Measurements from ENCODE around the gene BLM.

BLM gene

GRCh38 chr15:90857337-90857736 is 140.2 kb downstream of the BLM start:
- no peak for DNase-seq

GRCh38 chr15:90857883-90858443 is 140.8 kb downstream of the BLM start:
- DNase-seq, result no peak

DNA sequence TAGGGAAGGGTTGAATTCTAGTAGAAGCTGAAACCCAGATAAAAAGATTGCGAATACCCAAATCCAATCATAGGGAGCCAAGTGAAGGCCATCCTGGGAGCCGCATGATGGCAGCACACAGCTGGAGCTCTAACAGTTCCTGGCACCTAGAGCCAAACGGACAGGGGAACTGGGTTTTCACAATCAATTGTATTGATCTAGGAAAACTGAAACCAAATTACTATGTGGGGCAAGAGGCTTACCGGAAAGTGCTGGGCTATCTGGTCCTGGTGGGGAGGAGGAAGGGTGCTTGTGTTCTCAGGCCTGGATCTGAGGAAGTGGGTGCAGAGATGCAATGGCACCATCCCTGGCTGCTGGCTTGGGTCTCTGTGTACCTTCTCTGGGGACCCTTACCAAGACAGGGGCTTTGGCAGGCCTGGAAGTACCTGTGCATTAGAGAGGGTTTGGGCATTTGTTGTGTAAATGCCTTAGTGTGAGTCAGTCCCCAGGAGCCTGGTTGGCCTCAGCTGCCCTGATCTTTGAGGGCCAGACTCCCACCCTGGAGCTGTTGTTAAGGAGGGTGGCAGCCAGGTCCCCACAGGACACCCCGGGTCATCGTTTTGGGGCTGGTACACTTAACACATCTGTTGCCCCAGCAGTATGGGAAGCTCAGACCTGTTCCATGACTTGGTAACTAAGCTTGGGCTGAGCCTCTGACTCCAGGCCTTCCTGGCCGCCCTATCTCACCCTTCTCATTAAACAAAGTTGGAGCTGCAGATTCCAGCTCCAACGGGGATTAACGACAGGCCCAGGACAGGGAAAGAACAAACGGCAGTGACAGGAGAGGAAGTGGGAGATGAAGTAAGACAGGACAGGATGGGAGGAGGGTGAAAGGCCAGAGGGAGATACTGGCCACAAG is 142.3 kb downstream of the BLM start:
- no peak for DNase-seq

- DNase-seq, result no peak
Measured at GRCh38 chr15:90860450-90860849, 143.3 kb downstream of the BLM start.

DNA sequence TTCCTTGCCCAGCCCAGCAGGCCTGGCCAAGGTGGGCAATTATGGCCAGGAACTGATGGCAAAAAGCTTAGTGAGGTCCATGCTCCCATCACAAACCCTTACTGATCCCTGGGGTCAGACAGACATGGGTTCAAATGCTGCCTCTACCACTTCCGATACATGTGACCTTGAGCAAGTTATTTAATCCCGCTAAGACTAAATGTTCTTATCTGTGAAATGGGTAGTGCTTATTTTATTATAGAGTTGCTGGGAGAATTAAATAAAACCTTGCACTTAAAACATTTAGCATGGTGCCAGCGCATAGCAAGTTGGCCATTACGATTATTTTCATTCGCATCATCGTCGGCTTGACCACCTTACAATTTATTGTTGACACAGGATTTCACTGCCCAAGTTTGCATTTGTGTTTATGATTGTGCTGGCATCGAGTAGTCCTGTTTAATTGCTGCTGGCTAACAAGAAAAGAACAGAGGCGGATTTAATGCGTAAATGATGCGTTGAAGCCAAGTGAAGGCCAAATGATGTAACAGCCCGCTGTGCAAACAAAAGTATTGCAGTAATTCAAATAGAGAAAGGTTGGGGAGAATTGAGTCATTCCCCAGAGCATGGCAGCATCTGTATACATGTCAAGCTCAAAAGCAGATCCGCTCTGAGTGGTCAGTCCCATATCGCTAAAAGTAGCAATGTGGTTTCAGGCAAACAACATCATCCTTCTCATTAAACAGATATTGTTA is 144.0 kb downstream of the BLM start:
- DNase-seq, result no peak

DNA sequence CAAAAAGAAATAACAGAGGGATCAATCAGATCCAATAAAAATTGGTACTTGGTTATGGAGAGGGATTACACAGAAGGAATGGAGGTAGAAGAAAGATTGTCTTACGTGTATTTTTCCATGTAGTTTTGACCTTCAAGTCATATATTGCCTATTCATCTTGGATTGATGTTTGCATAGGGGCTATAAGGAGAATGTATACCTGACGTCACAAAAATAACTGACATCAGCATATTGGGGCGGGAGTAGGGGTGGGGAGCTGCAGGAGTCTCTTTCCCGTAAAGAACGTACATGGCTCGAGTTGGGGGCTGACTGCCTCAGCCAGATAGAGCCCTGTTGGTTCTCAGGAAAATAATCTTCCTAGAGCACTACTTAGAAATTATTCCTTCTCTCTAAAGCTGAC is 145.3 kb downstream of the BLM start:
- no peak for DNase-seq

GRCh38 chr15:90862964-90863778 is 146.0 kb downstream of the BLM start:
- no peak for DNase-seq

DNA sequence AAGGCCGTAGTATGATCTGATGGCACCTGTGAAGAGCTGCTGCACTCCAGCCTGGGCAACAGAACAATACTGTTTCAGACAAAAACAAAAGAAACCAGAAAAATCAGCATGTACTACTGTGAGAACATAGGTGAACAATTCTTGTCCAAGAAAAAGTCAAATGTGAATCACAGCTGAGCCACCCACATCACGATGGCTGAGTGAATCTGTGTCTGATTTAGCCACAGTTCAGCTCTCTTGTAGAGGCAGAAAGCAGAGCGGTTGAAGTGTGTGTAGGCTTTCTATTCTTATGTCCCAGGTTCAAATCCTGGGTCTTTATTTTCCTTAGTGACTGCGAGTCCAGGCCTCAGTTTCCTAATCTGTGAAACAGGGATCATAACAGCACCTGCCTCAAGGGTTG is 146.8 kb downstream of the BLM start:
- no peak for DNase-seq

DNA sequence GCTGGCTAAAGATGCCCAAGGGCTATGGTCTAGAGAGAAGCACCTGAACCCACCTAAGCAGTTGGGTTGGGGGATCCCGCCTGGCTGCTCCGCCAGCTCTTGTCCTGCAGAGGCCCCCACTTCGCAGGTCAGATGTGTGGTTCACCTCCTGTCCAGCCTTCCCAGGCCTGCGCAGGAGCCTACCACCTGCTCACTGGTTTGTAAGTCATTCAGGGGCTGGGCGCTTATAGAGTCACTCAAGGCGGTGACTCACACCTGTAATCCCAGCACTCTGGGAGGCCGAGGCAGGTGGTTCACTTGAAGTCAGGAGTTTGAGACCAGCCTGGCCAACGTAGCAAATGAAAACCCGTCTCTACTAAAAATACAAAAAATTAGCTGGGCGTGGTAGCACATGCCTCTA is 147.4 kb downstream of the BLM start:
- DNase-seq, result no peak

GRCh38 chr15:90865702-90866101 is 148.6 kb downstream of the BLM start:
- no peak for DNase-seq
